K562 (cell line): Measurements from ENCODE around the gene DYNAP. TPM values are rescaled to one million over a fixed set of nuclear protein-coding genes. Genes with fewer than 3 reads are reported as not detected.
A peak's percentile ranks its signal among the peaks of the same experiment; 100 is the strongest.

Source experiments
- ATAC-seq: fragments of 200-7000 bp; cut with Tn5 transposase; 3 replicates; pipeline ENCODE4 v1.9.1; 2020; ENCODE audit warnings: moderate library complexity
- BruUV-seq: library from RNA; stranded (reverse); fragments of 400-500 nt; replicated peaks from 2 replicates; lab custom pipeline; 2021; lab: Mats Ljungman, UMichigan
- CTCF ChIA-PET: fragments of 300-600 bp; formaldehyde crosslinking; extraction: SDS; loops from one replicate; lab custom pipeline; 2021; ENCODE audit warnings: low intra/inter-chr PET ratio; lab: Yijun Ruan, JAX
- POLR2A ChIA-PET: fragments of 300-600, 350-650 bp; sonication (Branson Sonifier 250); formaldehyde crosslinking; extraction: SDS; loops from one replicate; lab custom pipeline; 2021; ENCODE audit warnings: antibody characterized with exemption, inconsistent platforms; lab: Yijun Ruan, JAX
- DNase-seq, 4 experiments: peaks; one replicate each; pipeline versions ENCODE4 v3.0.0 to v3.0.0-alpha.2; 2011 to 2018; ENCODE audit warnings: low spot score in 3 of 4, mixed read lengths in 3 of 4; ENCODE audit errors: extremely low read depth in 1 of 4
- FAIRE-seq: peaks from 2 replicates; lab custom pipeline; 2011; peaks lifted over from hg19 to GRCh38; lab: Jason Lieb, UNC
- H2AFZ ChIP-seq: 2 replicates; pipeline ENCODE4 v1.6.0; 2011; ENCODE audit warnings: low read depth, low read length, control low read depth, inconsistent platforms
- H3K27ac ChIP-seq: fragments of 200-600 bp; 3 replicates; pipeline ENCODE4 v1.8.0; 2011; ENCODE audit warnings: low read depth, mild to moderate bottlenecking, control low read depth, inconsistent platforms, low read length, moderate library complexity, mixed read lengths; ENCODE audit errors: extremely low read depth
- H3K27me3 ChIP-seq, 2 experiments: fragments of 300-600 bp in 1 of 2; 2 replicates in 1 of 2; 3 replicates in 1 of 2; pipeline versions ENCODE4 v1.6.0 to v1.8.0; 2011; ENCODE audit warnings: inconsistent platforms in 2 of 2, low read length in 2 of 2, mild to moderate bottlenecking in 1 of 2, mixed read lengths in 1 of 2, moderate library complexity in 1 of 2; ENCODE audit not compliant: control insufficient read depth in 2 of 2, insufficient read depth in 2 of 2
- H3K36me3 ChIP-seq: fragments of 300-600 bp; 3 replicates; pipeline ENCODE4 v1.8.0; 2011; ENCODE audit warnings: mild to moderate bottlenecking, low read length, inconsistent platforms; ENCODE audit not compliant: control insufficient read depth, insufficient read depth
- H3K4me1 ChIP-seq, 2 experiments: fragments of 200-600 bp in 1 of 2; replicated peaks in 1 of 2; 2 replicates in 1 of 2; 3 replicates in 1 of 2; pipeline versions ENCODE4 v1.5.1 to v1.8.0; 2011; ENCODE audit warnings: inconsistent platforms in 2 of 2, low read length in 2 of 2, mild to moderate bottlenecking in 1 of 2, mixed read lengths in 1 of 2, moderate library complexity in 1 of 2; ENCODE audit not compliant: control insufficient read depth in 2 of 2, insufficient read depth in 2 of 2
- H3K4me2 ChIP-seq: 2 replicates; pipeline ENCODE4 v1.6.1; 2011; ENCODE audit warnings: low read length, control low read depth, inconsistent platforms, mixed read lengths; ENCODE audit not compliant: insufficient read depth
- H3K4me3 ChIP-seq: fragments of 200-600 bp; sonication (generic), shearing (Covaris generic); 2 replicates; pipeline ENCODE4 v1.5.1; 2016; ENCODE audit warnings: control low read depth, inconsistent platforms
- H3K79me2 ChIP-seq: fragments of 200-600 bp; 3 replicates; pipeline ENCODE4 v1.8.0; 2011; ENCODE audit warnings: low read length, inconsistent platforms; ENCODE audit not compliant: control insufficient read depth, insufficient read depth
- H3K9ac ChIP-seq, 2 experiments: 2 replicates each; pipeline versions ENCODE4 v1.6.0 to v1.6.1; 2011; ENCODE audit warnings: low read depth in 2 of 2, low read length in 2 of 2, control low read depth in 1 of 2, inconsistent platforms in 1 of 2, mild to moderate bottlenecking in 1 of 2, mixed read lengths in 1 of 2; ENCODE audit not compliant: insufficient read depth in 1 of 2
- H3K9me1 ChIP-seq: one replicate; pipeline ENCODE4 v1.6.0; 2011; ENCODE audit warnings: inconsistent platforms, mild to moderate bottlenecking, low read length, moderate library complexity; ENCODE audit not compliant: control insufficient read depth, insufficient read depth
- H3K9me3 ChIP-seq: replicated peaks from 2 replicates; pipeline ENCODE4 v1.5.1; 2011; ENCODE audit warnings: low read depth, low read length, inconsistent platforms; ENCODE audit not compliant: control insufficient read depth, insufficient read depth
- H4K20me1 ChIP-seq: replicated peaks from 2 replicates; pipeline ENCODE4 v1.6.1; 2011; ENCODE audit warnings: low read length, inconsistent platforms, mixed read lengths; ENCODE audit not compliant: control insufficient read depth, insufficient read depth
- ATF2 ChIP-seq: sonication (generic); formaldehyde crosslinking; IDR thresholded peaks from 2 replicates; pipeline ENCODE4 v1.8.1; 2022; ENCODE audit warnings: missing genetic modification reagents
- ELF1 ChIP-seq: fragments of 200-800 bp; sonication (Bioruptor generic); IDR thresholded peaks from 2 replicates; pipeline ENCODE4 v1.6.1; 2016; ENCODE audit warnings: missing genetic modification characterization, missing compliant biosample characterization
- ETS2 ChIP-seq: IDR thresholded peaks from 2 replicates; pipeline ENCODE4 v1.6.1; 2016; ENCODE audit warnings: borderline replicate concordance, missing genetic modification characterization, mild to moderate bottlenecking, moderate library complexity, missing compliant biosample characterization; ENCODE audit not compliant: poor library complexity, severe bottlenecking
- HDAC2 ChIP-seq: fragments of 450-650 bp; IDR thresholded peaks from 2 replicates; pipeline ENCODE4 v1.6.1; 2016; ENCODE audit warnings: mild to moderate bottlenecking
- KDM5B ChIP-seq: fragments of 200-600 bp; sonication (generic); IDR thresholded peaks from 2 replicates; pipeline ENCODE4 v1.6.1; 2012; ENCODE audit warnings: low read depth, mild to moderate bottlenecking, moderate library complexity, low read length, control low read depth, inconsistent platforms; ENCODE audit not compliant: insufficient replicate concordance
- KLF6 ChIP-seq: fragments of 250-450 bp; sonication (Bioruptor Pico); IDR thresholded peaks from 2 replicates; pipeline ENCODE4 v1.4.0; 2020; ENCODE audit warnings: mild to moderate bottlenecking, moderate library complexity, borderline replicate concordance
- SIX5 ChIP-seq, 2 experiments: IDR thresholded peaks; 2 replicates each; pipeline ENCODE4 v1.6.1; 2011; ENCODE audit warnings: low read length in 2 of 2, borderline replicate concordance in 1 of 2, low read depth in 1 of 2, mild to moderate bottlenecking in 1 of 2, moderate library complexity in 1 of 2; ENCODE audit not compliant: insufficient read depth in 1 of 2
- SUPT5H ChIP-seq: fragments of 450-650 bp; IDR thresholded peaks from 2 replicates; pipeline ENCODE4 v1.6.1; 2016
- TBP ChIP-seq: optimal IDR thresholded peaks from 2 replicates; pipeline ENCODE3; 2011; ENCODE audit warnings: low read depth, low read length, improper control_type of control experiment
- ZNF165 ChIP-seq: fragments of 250-450 bp; sonication (Bioruptor Pico); IDR thresholded peaks from 2 replicates; pipeline ENCODE4 v1.4.0; 2020; ENCODE audit warnings: borderline replicate concordance
- ZNF280A ChIP-seq: fragments of 450-650 bp; IDR thresholded peaks from 2 replicates; pipeline ENCODE4 v1.6.1; 2018; ENCODE audit warnings: mild to moderate bottlenecking, low read depth; ENCODE audit not compliant: partially characterized antibody
- ZNF347 ChIP-seq: fragments of 450-650 bp; formaldehyde crosslinking; IDR thresholded peaks from 2 replicates; pipeline ENCODE4 v1.4.0; 2020; ENCODE audit warnings: low read depth, mild to moderate bottlenecking, moderate library complexity
- WGBS: fragments of 100-300 bp; shearing (Covaris generic); methylation state at CpG from one replicate; pipeline ENCODE4 v1.1.6; 2016; ENCODE audit warnings: low coverage, mixed read lengths; ENCODE audit not compliant: insufficient coverage; ENCODE audit errors: missing lambda C conversion rate; 5-methylcytosine and 5-hydroxymethylcytosine counted together
- in situ Hi-C: fragments of 300-500 bp; cut with MboI; formaldehyde crosslinking; loops from 4 replicates; pipeline ENCODE4 v1.15.0; 2018; ENCODE audit warnings: inconsistent platforms, mixed read lengths
- intact Hi-C: fragments of 100-400 bp; cut with micrococcal nuclease; formaldehyde crosslinking; loops from 2 replicates; pipeline ENCODE4 v1.14.2; 2022
- polyA plus RNA-seq, 8 experiments: library from polyadenylated mRNA; depleted of rRNA in 4 of 8; stranded (reverse) in 5 of 8; unstranded in 3 of 8; fragments of >200 nt; fragmentation: Nextera tagmentation in 2 of 8; fragmentation: Illumina TruSeq in 1 of 8; extraction: Ambion mirVana in 2 of 8; extraction: Trizol in 1 of 8; gene quantifications; 2 replicates each; pipeline versions ENCODE4 v1.2.1 to v1.2.3, GENCODE V29; 2011 to 2014; ENCODE audit warnings: inconsistent platforms in 1 of 8, missing spikeins in 1 of 8
- total RNA-seq, 7 experiments: library from RNA; depleted of rRNA in 6 of 7; stranded (reverse); fragments of >200 nt in 6 of 7; fragmentation: Illumina TruSeq in 2 of 7; extraction: Trizol in 2 of 7; gene quantifications; 2 replicates each; pipeline versions ENCODE4 v1.2.1 to v1.2.3, GENCODE V29; 2011 to 2021; ENCODE audit warnings: low replicate concordance in 1 of 7

DYNAP gene
- total and polyA plus RNA-seq, 9 of the 15 experiments (the other 6 are each of a cell fraction or from before 2014, with no cell fraction given) = not detected

- TF ChIP-seq ATF2 (CRISPR knock-in tag) = no peak
These were observed 50.7 kb downstream of the DYNAP start (continued) for GRCh38 chr18:54641734-54642133.

GRCh38 chr18:54647176-54647575, 56.1 kb downstream of the DYNAP start:
- BruUV-seq = no TSS peak
- in situ Hi-C loops = loop anchor here (10.0 kb wide), 1 partner anchor 92 kb away; no protein-coding TSS in a partner anchor
- Histone ChIP-seq H4K20me1 (no peaks in the 10 kb centered on the region), H3K36me3 (no peaks in the 10 kb centered on the region), H3K4me1 (no peaks in the 10 kb centered on the region), H3K9ac (no peak overlapping the region), H3K9me3 (no peaks in the 10 kb centered on the region), H3K27ac (no peak overlapping the region), H3K79me2 (no peaks in the 10 kb centered on the region), H3K9me1 (no peaks in the 10 kb centered on the region), H3K4me2 (no peak overlapping the region), H2AFZ (no peak overlapping the region), H3K27me3 (no peaks in the 10 kb centered on the region), H3K4me3 (no peak overlapping the region)
- DNase-seq (peak in 2 of 4 experiments; percentile 7 to 30), FAIRE-seq (no peak), ATAC-seq (no peak)
- WGBS = 0% methylated on average over 2 of the region's 2 CpGs
- ChIA-PET POLR2A (interaction anchor here (0.7 kb wide), 1 partner anchor 25 kb away, joined by 3 read pairs; no protein-coding TSS in a partner anchor), CTCF (interaction anchor here (1.0 to 1.6 kb wide), 2 partner anchors 203 to 255 kb away, joined by 4 to 8 read pairs; no protein-coding TSS in a partner anchor)
- intact Hi-C loops = loop anchor here (2.0 to 10.0 kb wide), 2 partner anchors 88 to 252 kb away; no protein-coding TSS in a partner anchor
- TF ChIP-seq ZNF280A = no peak
- no peak for TF ChIP-seq SUPT5H
- TF ChIP-seq HDAC2 = no peak
- TF ChIP-seq ELF1 (tag) = no peak
- TF ChIP-seq SIX5 (IDR thresholded peaks at IDR 0.05; ENCODE audit: borderline replicate concordance in 1 of 2, insufficient read depth in 1 of 2, low read depth in 1 of 2, low read length in 2 of 2) = no peak
- no peak for TF ChIP-seq KLF6
- TF ChIP-seq ETS2 = no peak
- TF ChIP-seq ZNF165 = no peak
- no peak for TF ChIP-seq KDM5B
- TF ChIP-seq ZNF347 (CRISPR knock-in tag) = no peak
- no peak for TF ChIP-seq TBP
